PFSK-1 (cell line): ENCODE measurements around the gene RHOBTB3.

Experiments
- FOXP2 ChIP-seq: optimal IDR thresholded peaks from 2 replicates; pipeline ENCODE3; 2011; ENCODE audit warnings: borderline replicate concordance, control low read depth, inconsistent platforms; ENCODE audit not compliant: insufficient read depth; ENCODE audit errors: extremely low read length, extremely low read depth
- POLR2AphosphoS5 ChIP-seq: IDR thresholded peaks from 2 replicates; pipeline ENCODE4 v1.6.1; 2012; ENCODE audit warnings: low read depth, mild to moderate bottlenecking, control low read depth, low read length, moderate library complexity
- SIN3A ChIP-seq: IDR thresholded peaks from 2 replicates; pipeline ENCODE4 v1.6.1; 2012; ENCODE audit warnings: mild to moderate bottlenecking, low read length, moderate library complexity, borderline replicate concordance; ENCODE audit not compliant: insufficient read depth
- TAF1 ChIP-seq: IDR thresholded peaks from 2 replicates; pipeline ENCODE4 v1.6.1; 2012; ENCODE audit warnings: low read length, control low read depth, borderline replicate concordance; ENCODE audit not compliant: insufficient read depth
- TF ChIP-seq, protein P1 (sequence below), 2 experiments: IDR thresholded peaks; 2 replicates each; pipeline versions ENCODE4 v1.6.1 to v1.8.0; 2011 to 2012; ENCODE audit warnings: low read depth in 2 of 2, low read length in 2 of 2, control low read depth in 1 of 2, inconsistent platforms in 1 of 2, mild to moderate bottlenecking in 1 of 2, moderate library complexity in 1 of 2; ENCODE audit not compliant: insufficient read depth in 1 of 2

Gene RHOBTB3

DNA sequence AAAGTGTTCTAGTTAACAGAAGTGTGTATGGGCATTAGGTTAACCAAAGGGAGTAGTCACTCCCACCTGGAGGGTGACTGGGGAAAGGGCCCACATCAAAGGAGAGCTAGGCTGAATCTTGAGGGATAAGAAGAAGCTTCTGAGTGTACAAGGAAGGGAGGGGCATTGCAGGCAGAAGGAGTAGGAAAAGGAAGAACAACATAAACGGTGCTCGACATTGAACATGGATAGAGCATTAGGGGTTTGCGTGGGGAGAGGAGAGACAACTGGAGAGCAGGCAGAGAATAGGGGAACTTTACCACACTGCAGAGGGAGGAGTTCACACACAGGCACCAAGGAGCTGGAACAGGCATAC is 96.7 kb downstream of the RHOBTB3 start:
- TF ChIP-seq, protein P1, sequence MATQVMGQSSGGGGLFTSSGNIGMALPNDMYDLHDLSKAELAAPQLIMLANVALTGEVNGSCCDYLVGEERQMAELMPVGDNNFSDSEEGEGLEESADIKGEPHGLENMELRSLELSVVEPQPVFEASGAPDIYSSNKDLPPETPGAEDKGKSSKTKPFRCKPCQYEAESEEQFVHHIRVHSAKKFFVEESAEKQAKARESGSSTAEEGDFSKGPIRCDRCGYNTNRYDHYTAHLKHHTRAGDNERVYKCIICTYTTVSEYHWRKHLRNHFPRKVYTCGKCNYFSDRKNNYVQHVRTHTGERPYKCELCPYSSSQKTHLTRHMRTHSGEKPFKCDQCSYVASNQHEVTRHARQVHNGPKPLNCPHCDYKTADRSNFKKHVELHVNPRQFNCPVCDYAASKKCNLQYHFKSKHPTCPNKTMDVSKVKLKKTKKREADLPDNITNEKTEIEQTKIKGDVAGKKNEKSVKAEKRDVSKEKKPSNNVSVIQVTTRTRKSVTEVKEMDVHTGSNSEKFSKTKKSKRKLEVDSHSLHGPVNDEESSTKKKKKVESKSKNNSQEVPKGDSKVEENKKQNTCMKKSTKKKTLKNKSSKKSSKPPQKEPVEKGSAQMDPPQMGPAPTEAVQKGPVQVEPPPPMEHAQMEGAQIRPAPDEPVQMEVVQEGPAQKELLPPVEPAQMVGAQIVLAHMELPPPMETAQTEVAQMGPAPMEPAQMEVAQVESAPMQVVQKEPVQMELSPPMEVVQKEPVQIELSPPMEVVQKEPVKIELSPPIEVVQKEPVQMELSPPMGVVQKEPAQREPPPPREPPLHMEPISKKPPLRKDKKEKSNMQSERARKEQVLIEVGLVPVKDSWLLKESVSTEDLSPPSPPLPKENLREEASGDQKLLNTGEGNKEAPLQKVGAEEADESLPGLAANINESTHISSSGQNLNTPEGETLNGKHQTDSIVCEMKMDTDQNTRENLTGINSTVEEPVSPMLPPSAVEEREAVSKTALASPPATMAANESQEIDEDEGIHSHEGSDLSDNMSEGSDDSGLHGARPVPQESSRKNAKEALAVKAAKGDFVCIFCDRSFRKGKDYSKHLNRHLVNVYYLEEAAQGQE (IDR thresholded peaks at IDR 0.05; ENCODE audit: insufficient read depth in 1 of 2, low read depth in 2 of 2, low read length in 2 of 2): no peak
- TF ChIP-seq TAF1 (no peak), FOXP2 (no peak), POLR2AphosphoS5 (no peak), SIN3A (no peak)

DNA sequence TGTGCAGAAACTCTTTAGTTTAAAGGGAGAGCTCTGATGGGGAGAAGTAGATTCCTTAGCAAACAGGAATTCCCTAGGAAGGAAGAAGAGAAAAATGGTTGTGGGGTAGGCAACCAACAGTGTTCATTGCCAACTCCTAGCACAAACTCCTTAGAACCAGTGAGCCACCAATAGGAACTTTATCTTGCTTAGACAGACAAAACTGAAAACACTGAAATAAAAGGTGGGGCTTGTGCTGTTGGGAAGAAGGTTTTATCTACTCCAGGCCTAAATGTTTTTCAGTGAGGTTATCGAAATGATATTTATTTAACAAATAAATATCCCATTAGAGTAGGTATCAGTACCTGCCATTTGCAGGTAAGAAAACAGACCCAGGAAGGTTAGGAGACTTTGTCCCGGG is 99.1 kb downstream of the RHOBTB3 start:
- TF ChIP-seq TAF1 (no peak), FOXP2 (no peak), POLR2AphosphoS5 (no peak), SIN3A (no peak)
- TF ChIP-seq, protein P1 (IDR thresholded peaks at IDR 0.05; ENCODE audit: insufficient read depth in 1 of 2, low read depth in 2 of 2, low read length in 2 of 2): no peak

DNA sequence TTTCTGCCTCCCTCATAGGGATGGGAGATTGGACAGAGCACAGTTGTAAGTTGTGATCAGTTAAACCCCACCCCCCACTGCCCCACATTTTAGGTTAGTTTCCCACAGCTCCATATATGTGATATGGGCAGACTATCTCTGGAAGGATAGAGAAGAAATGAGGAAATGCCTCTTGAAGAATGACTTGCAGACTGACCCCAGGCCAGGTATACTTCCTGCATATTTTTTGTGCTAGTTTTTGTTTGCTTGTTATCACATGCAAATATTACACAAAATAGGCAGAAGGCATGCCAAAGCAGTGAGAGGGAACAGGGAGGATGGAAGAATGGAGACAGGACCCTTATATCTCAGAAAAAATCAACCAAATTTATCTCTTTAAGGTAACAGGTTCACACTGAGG is 101.5 kb downstream of the RHOBTB3 start:
- no peak for TF ChIP-seq POLR2AphosphoS5
- no peak for TF ChIP-seq TAF1
- TF ChIP-seq, protein P1 (IDR thresholded peaks at IDR 0.05; ENCODE audit: insufficient read depth in 1 of 2, low read depth in 2 of 2, low read length in 2 of 2): no peak
- TF ChIP-seq SIN3A: no peak
- TF ChIP-seq FOXP2: no peak

DNA sequence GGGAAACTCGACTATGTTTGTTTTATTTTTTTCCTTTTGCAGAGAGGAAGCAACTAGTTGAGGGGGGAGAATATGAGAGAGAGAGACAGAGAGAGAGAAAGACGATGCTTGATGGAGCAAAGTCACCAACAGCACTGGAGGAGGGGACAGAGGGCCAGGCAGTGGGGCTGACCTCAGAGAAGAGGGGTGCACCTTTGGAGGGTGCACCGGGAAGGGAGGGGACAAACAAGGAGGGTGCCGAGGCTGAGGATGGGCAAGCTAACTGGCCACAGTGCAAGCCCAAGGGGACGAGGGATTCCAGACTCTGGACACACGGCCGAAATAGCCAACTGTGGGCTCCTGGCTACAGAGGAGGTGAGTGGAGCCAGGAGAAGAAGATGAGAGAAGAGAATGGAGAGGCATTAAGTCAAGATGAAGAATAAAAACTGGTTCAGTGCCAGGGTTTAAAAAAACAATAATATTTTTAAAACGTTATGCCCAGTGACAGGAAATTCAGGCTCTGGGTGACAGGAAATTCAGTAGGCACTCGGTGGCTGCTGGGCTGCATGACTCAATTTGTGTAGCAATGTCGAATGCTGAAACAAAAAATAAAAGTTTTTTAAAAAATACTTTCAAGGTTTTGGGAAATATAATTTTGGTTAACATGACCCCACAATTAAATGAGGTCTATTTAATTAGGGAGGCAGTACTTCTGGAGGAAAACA is 104.7 kb downstream of the RHOBTB3 start:
- no peak for TF ChIP-seq POLR2AphosphoS5
- TF ChIP-seq TAF1: no peak
- no peak for TF ChIP-seq SIN3A
- TF ChIP-seq, protein P1 (IDR thresholded peaks at IDR 0.05; ENCODE audit: insufficient read depth in 1 of 2, low read depth in 2 of 2, low read length in 2 of 2): no peak
- TF ChIP-seq FOXP2: no peak
